Panc1 (cell line): Measurements from ENCODE around the gene ADAMTS4. TPM values are rescaled to one million over a fixed set of nuclear protein-coding genes. Genes with fewer than 3 reads are reported as not detected.

Experiments used
- ATAC-seq: fragments of 200-7000 bp; cut with Tn5 transposase; 2 replicates; pipeline ENCODE4 v1.9.1; 2020; ENCODE audit warnings: mild to moderate bottlenecking, moderate library complexity
- BruUV-seq: library from RNA; stranded (reverse); fragments of 400-500 nt; replicated peaks from 2 replicates; lab custom pipeline; 2021; lab: Mats Ljungman, UMichigan
- CTCF ChIA-PET: fragments of 300-600 bp; sonication (Branson Sonifier 250); formaldehyde crosslinking; loops from one replicate; lab custom pipeline; 2022; ENCODE audit warnings: antibody characterized with exemption; lab: Charles Lee
- POLR2A ChIA-PET: fragments of 300-600 bp; sonication (Branson Sonifier 250); formaldehyde crosslinking; loops from one replicate; lab custom pipeline; 2022; ENCODE audit warnings: antibody characterized with exemption; lab: Charles Lee
- DNase-seq: peaks from one replicate; pipeline ENCODE4 v3.0.0-alpha.2; 2010; ENCODE audit warnings: low read depth, low spot score
- H3K27ac ChIP-seq: 2 replicates; pipeline ENCODE4 v1.5.1; 2011; ENCODE audit warnings: mild to moderate bottlenecking, low read length, inconsistent platforms
- H3K27me3 ChIP-seq: fragments of 200-500 bp; sonication (Bioruptor generic); 2 replicates; pipeline ENCODE4 v1.6.0; 2014; ENCODE audit warnings: low read length, inconsistent platforms; ENCODE audit not compliant: control insufficient read depth, insufficient read depth
- H3K36me3 ChIP-seq: fragments of 200-500 bp; sonication (Bioruptor generic); 2 replicates; pipeline ENCODE4 v1.5.1; 2014; ENCODE audit warnings: inconsistent platforms, mild to moderate bottlenecking, low read length, moderate library complexity; ENCODE audit not compliant: control insufficient read depth, insufficient read depth
- H3K4me1 ChIP-seq: 2 replicates; pipeline ENCODE4 v1.5.1; 2011; ENCODE audit warnings: inconsistent platforms, mild to moderate bottlenecking, low read length, moderate library complexity; ENCODE audit not compliant: control insufficient read depth, insufficient read depth
- H3K4me3 ChIP-seq, 2 experiments: 2 replicates each; pipeline ENCODE4 v1.5.1; 2011 to 2012; ENCODE audit warnings: low read depth in 2 of 2, low read length in 2 of 2, mild to moderate bottlenecking in 2 of 2, inconsistent platforms in 1 of 2, moderate library complexity in 1 of 2
- H3K9me3 ChIP-seq: fragments of 200-500 bp; sonication (Bioruptor generic); 2 replicates; pipeline ENCODE4 v1.5.1; 2014; ENCODE audit warnings: low read depth, mild to moderate bottlenecking, inconsistent platforms, low read length, moderate library complexity; ENCODE audit not compliant: control insufficient read depth, insufficient read depth
- CTCF ChIP-seq: fragments of 450-650 bp; IDR thresholded peaks from 2 replicates; pipeline ENCODE4 v1.5.1; 2017; ENCODE audit warnings: mild to moderate bottlenecking
- POLR2AphosphoS5 ChIP-seq: IDR thresholded peaks from 2 replicates; pipeline ENCODE4 v1.6.1; 2012; ENCODE audit warnings: mild to moderate bottlenecking, low read depth, low read length, moderate library complexity
- REST ChIP-seq, 2 experiments: IDR thresholded peaks; 2 replicates each; pipeline ENCODE4 v1.6.1; 2011 to 2012; ENCODE audit warnings: low read depth in 2 of 2, control low read depth in 1 of 2, low read length in 1 of 2, mild to moderate bottlenecking in 1 of 2, moderate library complexity in 1 of 2; ENCODE audit not compliant: insufficient read depth in 1 of 2
- SIN3A ChIP-seq: IDR thresholded peaks from 2 replicates; pipeline ENCODE4 v1.6.1; 2012; ENCODE audit warnings: low read depth, mild to moderate bottlenecking, low read length, moderate library complexity, borderline replicate concordance; ENCODE audit not compliant: insufficient read depth
- TCF7L2 ChIP-seq: IDR thresholded peaks from 2 replicates; pipeline ENCODE4 v1.6.1; 2011; ENCODE audit warnings: mild to moderate bottlenecking, low read depth, low read length, inconsistent platforms
- in situ Hi-C: cut with HindIII; loops from 2 replicates; pipeline ENCODE4 v1.10.0; 2016; ENCODE audit warnings: low sequenced_read_pairs, low pct_unique_long_range_greater_than_20kb
- intact Hi-C: fragments of 100-400 bp; cut with micrococcal nuclease; formaldehyde crosslinking; loops from one replicate; pipeline ENCODE4 v1.10.0; 2022; ENCODE audit not compliant: unreplicated experiment
- total RNA-seq: library from RNA; stranded (reverse); gene quantifications from one replicate; pipeline ENCODE4 v1.2.1, GENCODE V29; 2021; ENCODE audit not compliant: unreplicated experiment

Gene ADAMTS4
- total RNA-seq, 1 experiment from 2014 or later, result 0.26 TPM

- ATAC-seq (no peak), DNase-seq (no peak)
- in situ Hi-C loops (no loop called here), intact Hi-C loops (no loop called here)
- Histone ChIP-seq H3K4me1 (peaks cover 30% of the 10 kb centered on the region), H3K4me3 (no peak overlapping the region), H3K27ac (no peak overlapping the region), H3K9me3 (no peaks in the 10 kb centered on the region), H3K36me3 (peaks cover 5% of the 10 kb centered on the region; the same call in 1 of the 2 replicates), H3K27me3 (no peaks in the 10 kb centered on the region)
- BruUV-seq, result no TSS peak
- CTCF ChIA-PET, result no interaction called here
- TF ChIP-seq TCF7L2 (no peak), POLR2AphosphoS5 (no peak), SIN3A (no peak), CTCF (no peak), REST (IDR thresholded peaks at IDR 0.05; ENCODE audit: insufficient read depth in 1 of 2, low read depth in 2 of 2, low read length in 1 of 2) (no peak)
- POLR2A ChIA-PET, result no interaction called here
Measured at GRCh38 chr1:161162806-161163205, 36.0 kb downstream of the ADAMTS4 start.

GRCh38 chr1:161162052-161162451 is 36.8 kb downstream of the ADAMTS4 start:
- TF ChIP-seq SIN3A (no peak), CTCF (no peak), POLR2AphosphoS5 (no peak), REST (IDR thresholded peaks at IDR 0.05; ENCODE audit: insufficient read depth in 1 of 2, low read depth in 2 of 2, low read length in 1 of 2) (no peak), TCF7L2 (no peak)
- DNase-seq, result no peak
- H3K27ac ChIP-seq, result no peak overlapping the region
- BruUV-seq, result no TSS peak
- no peak overlapping the region for H3K4me3 ChIP-seq
- ATAC-seq, result no peak
- peaks cover 11% of the 10 kb centered on the region for H3K36me3 ChIP-seq
- no peaks in the 10 kb centered on the region for H3K27me3 ChIP-seq
- no peaks in the 10 kb centered on the region for H3K9me3 ChIP-seq
- in situ Hi-C loops, result no loop called here
- peaks cover 27% of the 10 kb centered on the region for H3K4me1 ChIP-seq
- ChIA-PET CTCF (no interaction called here), POLR2A (no interaction called here)
- intact Hi-C loops, result no loop called here
